GM12873 (cell line): ENCODE data around the gene KRTAP9-4.
"Not testable (repeated sequence)": the region's sequence is repeated elsewhere in the genome, so short reads cannot be mapped to it uniquely, and the experiment has no call there.

Experiments
- TF ChIP-seq, protein P1 (sequence below): IDR thresholded peaks from 2 replicates; pipeline ENCODE4 v1.5.1; 2012; ENCODE audit warnings: low read depth, mild to moderate bottlenecking, moderate library complexity, low read length, control low read depth; ENCODE audit not compliant: insufficient read depth; ENCODE audit errors: missing control alignments

Gene KRTAP9-4

GRCh38 chr17:41249637-41250240 is at the start of gene KRTAP9-4:
Gene KRTAP9-4, plus strand, starts transcription at chr17:41249687. Its CDS starts 34 bp downstream, at chr17:41249721.
- TF ChIP-seq, protein P1, sequence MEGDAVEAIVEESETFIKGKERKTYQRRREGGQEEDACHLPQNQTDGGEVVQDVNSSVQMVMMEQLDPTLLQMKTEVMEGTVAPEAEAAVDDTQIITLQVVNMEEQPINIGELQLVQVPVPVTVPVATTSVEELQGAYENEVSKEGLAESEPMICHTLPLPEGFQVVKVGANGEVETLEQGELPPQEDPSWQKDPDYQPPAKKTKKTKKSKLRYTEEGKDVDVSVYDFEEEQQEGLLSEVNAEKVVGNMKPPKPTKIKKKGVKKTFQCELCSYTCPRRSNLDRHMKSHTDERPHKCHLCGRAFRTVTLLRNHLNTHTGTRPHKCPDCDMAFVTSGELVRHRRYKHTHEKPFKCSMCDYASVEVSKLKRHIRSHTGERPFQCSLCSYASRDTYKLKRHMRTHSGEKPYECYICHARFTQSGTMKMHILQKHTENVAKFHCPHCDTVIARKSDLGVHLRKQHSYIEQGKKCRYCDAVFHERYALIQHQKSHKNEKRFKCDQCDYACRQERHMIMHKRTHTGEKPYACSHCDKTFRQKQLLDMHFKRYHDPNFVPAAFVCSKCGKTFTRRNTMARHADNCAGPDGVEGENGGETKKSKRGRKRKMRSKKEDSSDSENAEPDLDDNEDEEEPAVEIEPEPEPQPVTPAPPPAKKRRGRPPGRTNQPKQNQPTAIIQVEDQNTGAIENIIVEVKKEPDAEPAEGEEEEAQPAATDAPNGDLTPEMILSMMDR = not testable (repeated sequence)

DNA sequence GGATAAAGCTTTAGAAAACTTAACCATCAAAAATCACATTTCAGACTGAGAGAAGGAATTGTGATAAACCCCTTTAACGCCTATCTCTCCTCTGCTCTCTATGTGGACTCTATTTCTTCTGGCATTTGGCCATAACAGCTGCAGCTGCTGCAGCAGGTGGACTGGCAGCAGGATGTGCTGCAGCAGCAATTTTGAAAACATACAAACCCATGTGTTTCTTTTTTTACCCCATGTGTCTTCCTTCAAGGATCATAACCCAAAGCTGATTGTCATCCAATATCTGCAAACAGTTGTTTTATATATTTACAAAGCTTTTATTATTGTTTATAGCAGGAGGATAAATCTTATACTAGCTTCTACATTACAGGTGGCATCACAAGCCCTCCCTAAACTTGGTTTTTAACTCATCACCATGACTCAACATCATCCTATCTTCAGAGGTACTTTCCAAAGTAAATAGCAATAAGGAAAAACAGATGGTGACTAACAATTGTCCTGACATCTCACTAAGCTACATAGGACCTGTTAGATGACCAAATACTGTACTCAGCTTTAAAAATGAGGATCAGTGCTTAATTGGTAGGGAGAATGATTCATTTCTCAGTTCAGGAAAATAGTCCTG is 37.5 kb upstream of the KRTAP9-4 start:
- TF ChIP-seq, protein P1 = no peak

GRCh38 chr17:41212524-41213169 is 36.8 kb upstream of the KRTAP9-4 start:
- TF ChIP-seq, protein P1 = no peak

DNA sequence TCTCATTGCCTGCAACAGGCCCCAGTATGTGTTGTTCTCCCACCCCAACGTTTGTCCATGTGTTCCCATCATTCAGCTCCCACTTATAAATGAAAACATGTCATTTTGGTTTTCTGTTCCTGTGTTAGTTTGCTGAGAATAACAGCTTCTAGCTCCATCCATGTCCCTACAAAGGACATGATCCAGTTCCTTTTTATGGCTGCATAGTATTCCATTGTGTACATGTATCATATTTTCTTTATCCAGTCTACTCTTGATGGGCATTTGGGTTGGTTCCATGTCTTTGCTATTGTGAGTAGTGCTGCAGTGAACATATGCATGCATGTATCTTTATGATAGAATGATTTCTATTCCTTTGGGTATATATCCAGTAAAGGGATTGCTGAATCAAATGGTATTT is 33.8 kb upstream of the KRTAP9-4 start:
- TF ChIP-seq, protein P1 = no peak

DNA sequence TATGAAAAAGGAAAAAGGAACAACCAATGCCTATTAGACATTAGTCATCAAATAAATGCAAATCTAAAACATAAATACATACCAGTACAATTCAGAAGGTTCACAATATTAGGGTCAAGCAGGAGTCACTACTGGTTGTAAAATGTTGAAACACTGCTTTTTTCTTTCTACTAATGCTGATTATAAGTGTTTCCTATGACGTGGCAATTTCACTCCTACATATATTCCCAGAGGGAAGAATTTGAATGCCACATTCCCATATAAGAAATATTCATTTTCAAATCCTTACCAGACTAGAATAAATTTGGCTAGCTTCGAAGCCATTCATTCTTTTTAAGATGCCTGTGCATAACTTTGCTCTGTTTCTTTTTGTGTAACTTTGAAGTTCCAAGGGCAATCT is 25.7 kb upstream of the KRTAP9-4 start:
- TF ChIP-seq, protein P1 = no peak

GRCh38 chr17:41226051-41226450 is 23.4 kb upstream of the KRTAP9-4 start:
- TF ChIP-seq, protein P1 = no peak

GRCh38 chr17:41226598-41227095 is 22.8 kb upstream of the KRTAP9-4 start, which contains the start of gene KRTAP9-2:
Gene KRTAP9-2, plus strand, starts transcription at chr17:41226648. Its CDS starts 7 bp downstream, at chr17:41226655.
- TF ChIP-seq, protein P1 = not testable (repeated sequence)
